OCI-LY1 (cell line): ENCODE measurements around the gene SLC29A1.

ENCODE experiments used
- CTCF ChIP-seq: fragments of 200-600 bp; sonication (generic), shearing (Covaris generic); IDR thresholded peaks from 2 replicates; pipeline ENCODE4 v1.5.1; 2017; ENCODE audit warnings: mild to moderate bottlenecking, antibody characterized with exemption, low read length, moderate library complexity, mixed read lengths
- EZH2 ChIP-seq: fragments of 200-600 bp; sonication (generic), shearing (Covaris generic); IDR thresholded peaks from 2 replicates; pipeline ENCODE4 v1.8.0; 2017; ENCODE audit warnings: borderline replicate concordance, mixed run types, mild to moderate bottlenecking, antibody characterized with exemption, low read length, moderate library complexity, mixed read lengths

GRCh38 chr6:44250718-44251123 lies 27.3 kb downstream of the SLC29A1 start:
- TF ChIP-seq CTCF (no peak), EZH2 (no peak)
